BJ (cell line): ENCODE data around the gene NAV2. TPM values are rescaled to one million over a fixed set of nuclear protein-coding genes. Genes with fewer than 3 reads are reported as not detected.

Experiments used
- CTCF ChIA-PET: fragments of 350-600 bp; formaldehyde crosslinking; extraction: SDS; loops from one replicate; lab custom pipeline; 2021; ENCODE audit warnings: antibody characterized with exemption, inconsistent platforms; lab: Yijun Ruan, JAX
- POLR2A ChIA-PET: fragments of 300-600 bp; sonication (Branson Sonifier 250); formaldehyde crosslinking; extraction: SDS; loops from one replicate; lab custom pipeline; 2021; ENCODE audit warnings: antibody characterized with exemption; lab: Charles Lee
- DNase-seq: peaks from one replicate; pipeline ENCODE4 v3.0.0-alpha.2; 2011; ENCODE audit warnings: low read depth
- H3K27me3 ChIP-seq: 2 replicates; pipeline ENCODE4 v1.6.0; 2011; ENCODE audit warnings: low read length; ENCODE audit not compliant: control insufficient read depth, insufficient read depth
- H3K36me3 ChIP-seq: 2 replicates; pipeline ENCODE4 v1.5.1; 2011; ENCODE audit warnings: low read length; ENCODE audit not compliant: control insufficient read depth, insufficient read depth
- H3K4me3 ChIP-seq: 2 replicates; pipeline ENCODE4 v1.5.1; 2011; ENCODE audit warnings: low read depth, mild to moderate bottlenecking, control low read depth, low read length
- polyA plus RNA-seq: library from polyadenylated mRNA; depleted of rRNA; stranded (reverse); fragments of >200 nt; gene quantifications from 2 replicates; pipeline ENCODE4 v1.2.3, GENCODE V29; 2011
- TF ChIP-seq, protein P1 (sequence below): IDR thresholded peaks from 2 replicates; pipeline ENCODE4 v1.5.1; 2011; ENCODE audit warnings: low read depth, mild to moderate bottlenecking, control low read depth, inconsistent platforms, low read length, moderate library complexity; ENCODE audit not compliant: insufficient read depth

Gene NAV2
- polyA plus RNA-seq, 1 experiment = 6.1 TPM

DNA sequence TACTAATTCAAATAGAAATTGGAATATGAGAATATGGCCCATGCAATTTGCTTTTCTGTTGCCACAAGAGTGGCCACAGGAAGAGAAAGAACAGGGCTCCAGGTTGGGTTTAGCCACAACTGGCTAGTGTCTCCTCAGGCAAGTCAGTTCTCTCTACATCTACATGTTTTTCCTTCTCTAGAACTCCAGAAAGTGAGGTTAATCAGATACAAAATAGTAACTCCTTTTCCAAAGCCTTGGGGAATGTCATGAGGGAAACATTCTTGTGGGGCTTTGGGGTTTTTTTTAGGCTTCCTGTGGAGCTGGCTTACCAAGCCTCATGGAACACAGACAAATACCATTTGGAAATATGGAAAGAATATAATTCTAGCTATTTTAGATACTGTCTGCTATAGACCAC lies 161.6 kb downstream of the NAV2 start:
- H3K36me3 ChIP-seq = no peaks in the 10 kb centered on the region; the same call in 1 of the 2 replicates
- H3K27me3 ChIP-seq = no peaks in the 10 kb centered on the region
- TF ChIP-seq, protein P1, sequence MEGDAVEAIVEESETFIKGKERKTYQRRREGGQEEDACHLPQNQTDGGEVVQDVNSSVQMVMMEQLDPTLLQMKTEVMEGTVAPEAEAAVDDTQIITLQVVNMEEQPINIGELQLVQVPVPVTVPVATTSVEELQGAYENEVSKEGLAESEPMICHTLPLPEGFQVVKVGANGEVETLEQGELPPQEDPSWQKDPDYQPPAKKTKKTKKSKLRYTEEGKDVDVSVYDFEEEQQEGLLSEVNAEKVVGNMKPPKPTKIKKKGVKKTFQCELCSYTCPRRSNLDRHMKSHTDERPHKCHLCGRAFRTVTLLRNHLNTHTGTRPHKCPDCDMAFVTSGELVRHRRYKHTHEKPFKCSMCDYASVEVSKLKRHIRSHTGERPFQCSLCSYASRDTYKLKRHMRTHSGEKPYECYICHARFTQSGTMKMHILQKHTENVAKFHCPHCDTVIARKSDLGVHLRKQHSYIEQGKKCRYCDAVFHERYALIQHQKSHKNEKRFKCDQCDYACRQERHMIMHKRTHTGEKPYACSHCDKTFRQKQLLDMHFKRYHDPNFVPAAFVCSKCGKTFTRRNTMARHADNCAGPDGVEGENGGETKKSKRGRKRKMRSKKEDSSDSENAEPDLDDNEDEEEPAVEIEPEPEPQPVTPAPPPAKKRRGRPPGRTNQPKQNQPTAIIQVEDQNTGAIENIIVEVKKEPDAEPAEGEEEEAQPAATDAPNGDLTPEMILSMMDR = no peak
- ChIA-PET CTCF (no interaction called here), POLR2A (no interaction called here)
- no peak overlapping the region for H3K4me3 ChIP-seq
- no peak for DNase-seq

DNA sequence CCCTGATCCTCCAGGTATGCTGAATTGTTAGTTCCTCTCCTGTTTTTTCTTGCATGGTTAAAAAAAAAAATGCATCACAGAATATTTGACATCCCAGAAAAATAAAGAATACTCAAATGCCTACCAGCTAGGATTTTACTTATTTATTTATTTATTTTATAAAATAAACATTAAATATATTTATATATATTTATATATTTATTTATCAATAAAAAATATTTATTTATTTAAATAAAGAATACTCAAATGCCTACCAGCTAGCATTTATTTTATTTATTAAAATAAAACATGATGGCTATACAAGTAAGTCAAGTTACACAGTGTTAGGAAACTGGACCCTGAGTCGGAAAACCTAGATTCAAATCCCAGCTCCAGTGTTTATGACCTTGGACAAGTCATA lies 164.1 kb downstream of the NAV2 start:
- H3K36me3 ChIP-seq = peaks cover 6% of the 10 kb centered on the region
- H3K4me3 ChIP-seq = no peak overlapping the region
- no peaks in the 10 kb centered on the region for H3K27me3 ChIP-seq
- ChIA-PET POLR2A (no interaction called here), CTCF (interaction anchor here (0.6 to 2.0 kb wide), 5 partner anchors 12 to 677 kb away, joined by 3 to 5 read pairs (median 4); no protein-coding TSS in a partner anchor)
- no peak for DNase-seq
- TF ChIP-seq, protein P1 = no peak

DNA sequence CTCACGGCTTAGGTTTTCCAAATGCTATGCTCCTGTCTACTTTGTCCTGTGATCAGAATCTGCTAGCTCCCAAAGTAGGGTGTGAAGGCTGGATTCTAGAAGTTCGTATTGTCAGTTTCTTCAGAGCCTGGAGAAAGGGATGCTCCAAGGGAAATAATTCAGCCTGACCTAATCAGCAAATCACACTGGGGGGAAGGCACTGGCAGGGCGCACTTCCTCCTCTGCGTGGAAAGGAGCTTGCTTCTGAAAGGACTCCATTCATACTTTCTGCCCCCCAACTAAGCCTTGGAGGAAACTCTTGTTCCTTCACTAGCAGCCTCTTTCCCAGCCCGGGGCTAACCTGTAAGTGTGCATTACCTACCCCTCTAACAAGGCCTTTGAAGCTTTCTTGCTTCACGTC lies 165.9 kb downstream of the NAV2 start:
- TF ChIP-seq, protein P1 = no peak
- no peaks in the 10 kb centered on the region for H3K27me3 ChIP-seq
- peaks cover 6% of the 10 kb centered on the region for H3K36me3 ChIP-seq
- ChIA-PET POLR2A (no interaction called here), CTCF (no interaction called here)
- DNase-seq = no peak
- H3K4me3 ChIP-seq = no peak overlapping the region

DNA sequence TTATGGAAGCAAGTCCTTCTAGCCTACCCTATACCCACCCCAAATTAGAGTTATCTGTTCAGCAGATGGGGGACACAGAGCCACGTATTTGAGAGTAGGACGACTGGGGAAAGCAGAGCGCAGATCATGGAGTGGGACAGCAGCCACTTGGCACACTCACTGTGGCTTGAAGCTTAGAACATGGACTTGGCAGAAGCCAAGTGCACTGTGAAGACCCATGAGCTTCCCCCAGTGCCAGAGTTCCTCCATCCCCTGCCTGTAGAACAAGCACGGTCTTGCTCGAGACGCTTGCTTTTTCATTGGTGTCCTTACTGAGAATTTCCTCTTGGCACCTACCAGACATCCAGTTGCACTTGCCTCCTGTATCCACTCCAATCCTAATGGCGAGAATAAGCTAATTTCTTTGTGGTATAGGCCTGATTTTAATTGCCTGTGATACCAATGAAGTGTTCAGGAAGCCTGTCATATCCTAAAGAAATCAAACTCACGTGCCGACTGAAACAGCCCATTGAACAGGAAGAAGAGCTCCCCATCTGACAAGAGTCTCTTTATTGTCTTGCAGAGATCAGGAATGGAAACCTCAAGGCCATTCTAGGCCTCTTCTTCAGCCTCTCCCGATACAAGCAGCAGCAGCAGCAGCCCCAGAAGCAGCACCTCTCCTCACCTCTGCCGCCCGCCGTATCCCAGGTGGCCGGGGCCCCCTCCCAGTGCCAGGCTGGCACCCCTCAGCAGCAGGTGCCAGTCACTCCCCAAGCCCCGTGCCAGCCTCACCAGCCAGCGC lies 166.9 kb downstream of the NAV2 start:
- CTCF ChIA-PET = interaction anchor here (1.0 kb wide), 1 partner anchor 15 kb away, joined by 3 read pairs; no protein-coding TSS in a partner anchor
- Histone ChIP-seq H3K4me3 (no peak overlapping the region), H3K36me3 (peaks cover 6% of the 10 kb centered on the region), H3K27me3 (no peaks in the 10 kb centered on the region)
- no peak for DNase-seq
- TF ChIP-seq, protein P1 = no peak
- POLR2A ChIA-PET = no interaction called here

DNA sequence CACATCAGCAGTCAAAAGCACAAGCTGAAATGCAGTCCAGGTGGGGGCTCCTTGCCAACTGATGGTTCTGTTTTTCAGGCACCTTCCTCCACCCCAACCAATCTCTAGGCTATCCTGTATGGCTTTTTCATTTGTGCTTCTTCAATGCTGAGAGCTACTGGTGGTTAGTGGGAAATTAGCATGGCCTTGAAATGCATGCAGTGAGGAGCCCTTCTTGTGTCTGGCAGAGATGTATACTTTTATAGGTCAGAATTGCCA lies 167.4 kb downstream of the NAV2 start:
- no peaks in the 10 kb centered on the region for H3K27me3 ChIP-seq
- DNase-seq = no peak
- no peak overlapping the region for H3K4me3 ChIP-seq
- ChIA-PET POLR2A (no interaction called here), CTCF (interaction anchor here (1.0 kb wide), 1 partner anchor 15 kb away, joined by 3 read pairs; no protein-coding TSS in a partner anchor)
- peaks cover 6% of the 10 kb centered on the region for H3K36me3 ChIP-seq
- TF ChIP-seq, protein P1 = no peak
